Measurements from ENCODE around the gene KCTD7. TPM values are rescaled to one million over a fixed set of nuclear protein-coding genes. Genes with fewer than 3 reads are reported as not detected.
"Not testable (repeated sequence)": the region's sequence is repeated elsewhere in the genome, so short reads cannot be mapped to it uniquely, and the experiment has no call there.

Gene KCTD7
- polyA plus RNA-seq (ENCODE audit: insufficient read length in 4 of 4) = 10 to 100 TPM; 20.6 to 27.8 (median 26.0) TPM

DNA sequence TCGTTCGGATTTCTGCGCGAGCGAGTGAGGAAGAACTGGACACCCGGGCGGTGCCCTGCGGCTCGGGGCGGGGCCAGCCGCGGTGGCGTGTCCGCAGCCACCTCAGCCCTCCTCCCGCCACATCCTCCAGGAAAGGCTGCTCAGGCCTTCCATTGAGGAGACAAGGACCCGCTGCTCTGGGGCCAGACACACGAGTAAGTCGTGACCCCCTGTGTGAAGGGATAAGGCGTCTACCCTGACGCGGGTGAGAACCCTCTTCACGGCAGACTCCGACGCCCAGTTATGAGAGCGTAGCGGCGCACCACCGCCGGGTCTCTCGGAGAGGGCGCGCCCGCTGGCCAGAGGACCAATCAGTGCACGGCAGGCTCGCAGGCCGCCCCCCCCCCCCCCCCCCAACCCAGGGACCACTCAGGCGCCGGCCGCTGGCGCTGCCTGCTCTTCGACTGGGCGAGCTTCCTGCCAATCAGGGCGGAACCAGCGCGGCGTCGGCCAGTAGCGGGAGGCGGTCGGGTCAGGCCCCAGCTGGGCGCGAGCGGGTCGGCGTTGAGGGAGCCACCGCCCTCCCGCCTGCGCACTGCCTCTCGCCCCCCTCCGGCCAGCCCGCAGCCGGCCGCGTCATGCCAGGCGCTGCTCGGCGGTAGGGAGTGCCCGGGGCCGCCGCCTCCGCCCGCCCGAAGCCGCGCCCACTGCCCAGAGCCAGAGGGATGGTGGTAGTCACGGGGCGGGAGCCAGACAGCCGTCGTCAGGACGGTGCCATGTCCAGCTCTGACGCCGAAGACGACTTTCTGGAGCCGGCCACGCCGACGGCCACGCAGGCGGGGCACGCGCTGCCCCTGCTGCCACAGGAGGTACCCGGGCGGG is at the start of gene KCTD7:
Gene KCTD7, plus strand, starts transcription at position 521 of the 861 bp plus-strand sequence. Its CDS starts 184 bp downstream, at position 705.
- DNase-seq (ENCODE audit: low read depth in 4 of 4, low spot score in 3 of 4) = peak; percentile 86 to 93 (median 91)

DNA sequence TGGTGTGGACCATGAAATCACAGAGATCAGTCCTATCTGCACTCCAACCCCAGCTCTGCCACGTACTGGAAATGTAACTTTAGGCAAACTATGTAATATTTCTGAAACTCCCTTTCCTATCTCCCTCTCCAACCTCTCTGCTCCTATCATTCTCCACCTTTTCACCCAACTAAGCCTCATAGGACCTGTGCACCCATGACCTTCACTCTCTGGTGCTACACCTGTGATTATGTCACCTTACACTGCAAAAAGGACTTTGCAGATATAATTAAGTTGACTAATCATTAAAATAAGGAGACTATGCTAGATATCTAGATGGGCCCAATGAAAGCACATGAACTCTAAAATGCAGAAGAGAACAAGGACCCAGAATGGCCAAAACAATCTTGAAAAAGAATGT is 48.3 kb upstream of the KCTD7 start:
- DNase-seq (ENCODE audit: low read depth in 4 of 4, low spot score in 3 of 4) = not testable (repeated sequence)

DNA sequence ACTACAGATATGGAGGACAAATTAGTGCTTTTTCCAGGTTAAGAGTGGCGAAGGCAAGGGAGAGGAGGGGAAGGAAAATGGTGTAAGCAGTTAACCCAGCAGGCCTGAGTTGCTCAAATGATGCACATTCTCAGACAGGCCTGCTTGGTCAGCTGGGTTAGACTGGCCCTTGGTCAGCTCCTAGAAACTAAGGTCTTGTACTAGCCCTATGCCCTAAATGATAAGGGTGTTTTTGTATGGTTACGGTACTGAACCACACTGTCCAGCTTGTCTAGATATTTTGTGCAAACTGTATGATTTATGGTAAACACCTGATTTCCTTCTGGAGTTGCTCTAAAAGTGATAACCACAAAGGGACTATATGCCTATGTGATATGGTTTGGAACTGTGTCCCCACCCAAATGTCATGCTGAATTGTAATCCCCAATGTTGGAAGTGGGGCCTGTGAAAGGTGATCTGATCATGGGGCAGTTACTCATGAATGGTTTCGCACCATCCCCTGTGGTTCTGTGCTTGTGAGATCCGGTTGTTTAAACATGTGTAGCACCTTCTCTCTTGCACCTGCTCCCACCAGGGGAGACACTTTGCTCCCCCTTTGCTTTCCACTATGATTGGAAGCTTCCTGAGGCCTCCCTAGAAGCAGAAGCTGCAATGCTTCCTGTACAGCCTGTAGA is 45.7 kb upstream of the KCTD7 start:
- DNase-seq (ENCODE audit: low read depth in 4 of 4, low spot score in 3 of 4) = not testable (repeated sequence)

DNA sequence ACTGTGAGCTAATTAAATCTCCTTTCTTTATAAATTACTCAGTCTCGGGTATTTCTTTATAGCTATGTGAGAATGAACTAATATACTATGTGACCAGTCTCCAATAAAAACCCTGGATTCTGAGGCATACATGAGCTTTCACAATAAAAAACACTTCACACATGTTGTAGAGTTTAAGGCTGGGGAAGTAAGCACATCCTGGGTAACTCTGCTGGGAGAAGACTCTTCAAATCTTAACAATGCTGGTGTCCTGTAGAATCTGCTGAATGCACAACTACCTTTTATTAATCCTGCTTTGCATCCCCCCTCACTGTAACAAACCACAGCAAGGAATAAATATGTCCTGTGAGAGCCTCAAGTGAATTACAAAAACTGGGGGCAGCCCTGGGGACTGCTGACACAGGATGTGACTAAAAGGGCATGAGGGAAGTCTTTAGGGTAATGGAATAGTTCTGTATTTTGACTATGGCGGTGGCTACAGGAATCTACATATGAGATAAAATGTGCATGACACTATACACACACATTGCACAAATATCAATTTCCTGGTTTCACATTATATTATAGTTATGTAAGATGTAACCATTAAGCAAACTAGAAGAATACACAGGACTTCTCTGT is 45.1 kb upstream of the KCTD7 start:
- DNase-seq (ENCODE audit: low read depth in 4 of 4, low spot score in 3 of 4) = no peak

DNA sequence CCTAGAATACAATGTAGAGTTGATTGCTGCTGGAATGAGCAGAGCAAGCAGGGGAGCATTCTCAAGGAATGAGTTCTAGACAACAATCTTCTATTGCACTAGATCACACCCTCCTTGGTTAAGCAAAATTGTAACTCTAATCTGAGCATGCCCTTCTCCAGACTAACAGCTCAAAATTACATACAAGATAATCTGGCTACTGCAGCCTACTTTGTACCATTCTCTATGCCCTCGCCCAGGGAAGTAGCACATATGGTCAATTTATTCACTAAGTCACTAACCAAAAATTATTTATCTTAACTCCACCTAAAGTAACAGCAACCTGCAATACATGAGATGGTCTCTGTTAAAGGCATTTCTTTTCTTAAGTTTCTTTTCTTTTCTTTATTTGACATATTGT is 42.5 kb upstream of the KCTD7 start:
- no peak for DNase-seq (ENCODE audit: low read depth in 4 of 4, low spot score in 3 of 4)

DNA sequence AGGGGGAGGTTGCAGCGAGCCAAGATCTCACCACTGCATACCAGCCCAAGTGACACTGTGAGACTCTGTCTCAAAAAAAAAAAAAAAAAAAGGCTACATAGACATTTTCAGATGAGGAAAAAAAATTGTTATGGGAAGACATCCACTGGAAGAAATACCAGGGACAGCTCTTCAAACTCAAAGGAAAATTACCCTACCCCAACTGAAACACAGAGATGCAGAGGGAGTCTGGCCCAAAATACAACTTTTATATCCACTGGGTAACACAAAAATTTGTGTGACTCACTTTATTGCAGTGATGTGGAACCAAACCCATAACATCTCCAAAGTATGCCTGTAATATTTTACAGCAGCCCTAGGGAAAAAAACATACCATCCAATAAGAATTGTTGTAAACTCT is 40.5 kb upstream of the KCTD7 start:
- not testable (repeated sequence) for DNase-seq (ENCODE audit: low read depth in 4 of 4, low spot score in 3 of 4)

DNA sequence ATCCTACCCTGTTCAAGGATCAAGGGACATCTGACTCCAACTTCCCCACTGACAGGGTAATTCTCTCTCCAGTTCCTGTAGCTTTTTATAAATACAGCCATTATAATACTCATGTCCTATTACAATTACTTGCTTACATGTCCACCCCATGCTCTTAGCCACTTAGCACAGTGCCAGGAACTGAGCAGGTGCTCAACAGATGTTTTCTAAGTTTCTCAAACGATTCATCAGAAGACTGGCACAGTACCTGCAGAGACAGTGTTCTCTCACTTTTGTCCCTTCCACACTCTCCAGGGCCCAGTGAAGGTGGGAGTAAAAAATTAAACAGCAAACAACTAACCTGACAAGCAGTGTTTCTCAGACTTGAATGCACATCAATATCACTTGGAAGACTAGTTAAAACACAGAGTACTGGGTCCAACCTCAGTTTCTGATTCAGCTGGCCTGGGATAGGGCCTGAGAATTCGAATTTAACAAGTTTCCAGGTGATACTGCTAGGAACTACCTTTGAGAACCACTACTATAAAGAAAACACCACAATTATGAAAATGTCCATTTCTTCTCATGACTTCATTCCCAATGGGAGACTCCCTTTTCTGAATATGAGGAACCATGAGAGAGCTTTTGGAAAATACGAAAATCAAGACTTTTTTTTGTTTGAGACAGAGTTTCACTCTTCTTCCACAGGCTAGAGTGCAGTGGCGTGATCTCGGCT is 39.7 kb upstream of the KCTD7 start:
- DNase-seq (ENCODE audit: low read depth in 4 of 4, low spot score in 3 of 4) = not testable (repeated sequence)

DNA sequence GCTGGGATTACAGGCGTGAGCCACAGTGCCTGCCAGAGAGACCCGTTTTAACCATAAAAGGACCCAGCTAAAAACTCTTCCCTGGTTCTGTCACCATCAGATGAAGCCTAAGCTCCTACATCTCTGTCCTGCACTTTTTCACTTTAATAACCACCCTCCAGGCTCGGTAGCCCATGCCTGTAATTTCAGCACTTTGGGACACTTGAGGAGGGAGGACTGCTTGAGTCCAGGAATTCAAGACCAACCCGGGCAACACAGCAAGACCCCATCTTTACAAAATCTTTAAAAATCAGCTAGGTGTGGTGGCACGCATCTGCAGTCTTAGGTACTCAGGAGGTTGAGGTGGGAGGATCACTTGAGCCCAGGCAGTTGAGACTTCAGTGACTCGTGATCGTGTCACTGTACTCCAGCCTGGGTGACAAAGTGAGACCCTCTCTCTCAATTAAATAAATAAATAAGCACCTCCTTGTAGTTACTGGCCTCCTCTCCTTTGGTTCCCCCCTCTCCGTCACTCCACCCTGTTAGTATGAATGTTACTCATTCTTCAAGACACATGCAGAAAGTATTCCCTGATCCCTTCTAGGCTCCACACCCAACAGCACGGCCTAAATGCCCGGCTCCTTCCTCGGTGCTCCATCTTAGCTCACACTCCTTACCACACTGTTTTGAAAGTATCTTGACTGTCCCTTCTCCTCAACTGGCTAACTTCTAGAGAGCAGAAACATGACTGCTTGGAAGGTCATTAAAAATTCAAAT is 38.2 kb upstream of the KCTD7 start:
- DNase-seq (ENCODE audit: low read depth in 4 of 4, low spot score in 3 of 4) = not testable (repeated sequence)

DNA sequence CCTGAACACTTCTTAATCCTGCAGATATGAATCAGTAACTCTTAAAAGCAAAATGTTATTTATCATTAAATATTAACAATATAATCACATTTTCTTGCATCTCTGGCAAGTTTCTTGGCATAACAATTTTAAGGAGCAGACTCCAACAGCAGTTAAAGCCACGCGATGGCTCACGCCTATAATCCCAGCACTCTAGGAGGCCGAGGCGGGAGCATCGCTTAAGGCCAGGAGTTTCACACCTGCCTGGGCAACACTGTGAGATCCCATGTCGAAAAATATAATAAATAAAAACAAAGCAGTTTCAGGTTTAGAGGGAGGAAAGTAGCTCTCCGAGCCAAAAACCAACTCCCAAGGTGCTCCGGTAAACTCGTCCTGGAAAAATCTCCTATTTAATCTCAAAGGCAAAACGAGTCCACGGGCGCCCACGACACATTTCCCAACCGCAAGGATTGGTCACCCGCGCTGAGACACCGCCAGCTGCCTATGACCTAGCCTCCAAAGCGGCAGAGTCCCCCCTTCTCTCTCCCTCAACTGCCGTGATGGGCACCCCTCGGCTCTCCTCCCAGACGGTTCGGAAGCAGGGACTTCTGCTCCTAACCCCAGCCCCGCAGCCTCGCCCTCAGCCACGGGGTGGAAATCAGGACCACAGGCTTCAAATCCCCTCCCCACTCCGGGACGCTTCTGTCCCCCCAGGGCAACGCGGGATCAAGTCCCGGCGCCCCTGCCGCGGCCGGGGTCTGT is 37.5 kb upstream of the KCTD7 start:
- peak in 1 of 4 donors; percentile 0 for DNase-seq (ENCODE audit: low read depth in 4 of 4, low spot score in 3 of 4)

DNA sequence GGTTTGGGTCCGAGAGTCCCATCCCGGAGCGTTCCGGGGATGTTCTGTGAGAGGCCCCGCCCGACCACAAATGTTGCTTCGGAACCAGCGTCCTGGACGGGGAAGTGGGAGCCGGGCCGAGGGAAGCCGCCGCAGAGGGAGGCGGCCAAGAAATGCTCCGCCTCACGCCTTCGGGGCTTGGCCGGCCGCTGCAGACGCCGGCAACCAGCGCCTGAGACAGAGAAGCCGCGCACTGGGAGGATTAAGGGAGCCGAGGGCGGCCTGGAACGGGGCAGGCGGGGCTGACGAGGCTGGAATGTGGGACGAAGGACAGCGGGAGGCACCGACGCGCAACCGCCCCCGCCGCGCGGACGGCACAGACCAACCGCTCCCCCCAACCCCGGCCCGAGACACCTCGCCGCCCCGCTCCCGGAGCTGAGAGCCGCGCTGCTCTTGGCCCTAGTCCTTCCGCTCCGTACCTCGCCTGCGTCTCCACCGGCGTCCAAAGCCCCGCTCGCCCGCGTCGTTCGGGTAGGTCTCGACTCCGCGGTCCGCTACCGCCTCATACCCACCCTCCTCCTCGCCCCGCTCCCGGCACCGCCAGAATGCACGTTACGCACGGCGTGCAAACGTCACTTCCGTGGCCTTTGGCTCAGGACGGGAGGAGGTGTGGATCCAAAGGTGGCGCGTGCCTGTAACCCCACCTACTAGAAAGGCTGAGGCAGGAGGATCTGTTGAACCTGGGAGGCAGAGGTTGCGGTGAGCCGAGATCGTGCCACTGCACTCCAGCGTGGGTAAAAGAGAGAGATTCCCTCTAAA is 36.7 kb upstream of the KCTD7 start:
- peak; percentile 79 to 85 (median 83) for DNase-seq (ENCODE audit: low read depth in 4 of 4, low spot score in 3 of 4)

DNA sequence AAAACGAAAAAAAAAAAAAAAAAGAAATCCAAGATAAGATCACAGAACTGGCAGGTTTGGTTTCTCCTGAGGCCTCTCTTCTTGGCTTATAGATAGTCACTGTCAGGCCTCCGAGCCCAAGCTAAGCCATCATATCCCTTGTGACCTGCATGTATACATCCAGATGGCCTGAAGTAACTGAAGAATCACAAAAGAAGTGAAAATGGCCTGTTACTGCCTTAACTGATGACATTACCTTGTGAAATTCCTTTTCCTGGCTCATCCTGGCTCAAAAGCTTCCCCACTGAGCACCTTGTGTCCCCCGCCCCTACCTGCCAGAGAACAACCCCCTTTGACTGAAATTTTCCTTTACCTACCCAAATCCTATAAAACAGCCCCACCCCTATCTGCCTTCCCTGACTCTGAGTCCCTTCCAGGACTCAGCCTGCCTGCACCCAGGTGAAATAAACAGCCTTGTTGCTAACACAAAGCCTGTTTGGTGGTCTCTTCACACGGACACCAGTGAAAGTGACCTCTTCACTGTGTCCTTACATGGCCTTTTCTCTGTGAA is 36.0 kb upstream of the KCTD7 start:
- not testable (repeated sequence) for DNase-seq (ENCODE audit: low read depth in 4 of 4, low spot score in 3 of 4)

DNA sequence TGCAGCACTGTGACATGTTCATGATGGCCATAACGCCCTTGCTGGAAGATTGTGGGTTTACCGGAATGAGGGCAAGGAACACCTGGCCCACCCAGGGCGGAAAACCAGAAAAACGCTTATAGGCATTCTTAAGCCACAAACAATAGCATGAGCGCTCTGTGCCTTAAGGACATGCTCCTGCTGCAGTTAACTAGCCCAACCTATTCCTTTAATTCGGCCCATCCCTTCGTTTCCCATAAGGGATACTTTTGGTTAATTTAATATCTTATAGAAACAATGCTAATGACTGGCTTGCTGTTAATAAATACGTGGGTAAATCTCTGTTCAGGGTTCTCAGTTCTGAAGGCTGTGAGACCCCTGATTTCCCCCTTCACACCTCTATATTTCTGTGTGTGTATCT is 34.6 kb upstream of the KCTD7 start:
- not testable (repeated sequence) for DNase-seq (ENCODE audit: low read depth in 4 of 4, low spot score in 3 of 4)

DNA sequence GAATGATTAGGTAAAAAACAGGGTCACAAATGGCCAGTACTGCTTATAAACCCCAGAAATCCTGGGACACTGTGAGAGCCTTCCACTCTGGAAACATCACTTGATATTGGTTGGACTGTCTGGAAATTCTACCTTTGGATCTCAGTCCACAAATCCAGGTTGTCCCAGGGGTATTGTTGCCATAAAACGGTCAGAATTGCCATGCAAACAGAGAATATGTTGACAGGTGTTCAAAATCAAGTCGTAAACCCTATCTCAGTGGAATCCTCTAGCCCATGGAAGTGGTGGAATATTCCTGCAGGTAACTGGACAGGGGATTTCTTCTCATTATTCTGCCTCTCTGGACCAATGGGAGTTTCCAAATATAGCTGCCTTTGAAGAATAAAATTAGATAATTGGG is 31.2 kb upstream of the KCTD7 start:
- no peak for DNase-seq (ENCODE audit: low read depth in 4 of 4, low spot score in 3 of 4)

DNA sequence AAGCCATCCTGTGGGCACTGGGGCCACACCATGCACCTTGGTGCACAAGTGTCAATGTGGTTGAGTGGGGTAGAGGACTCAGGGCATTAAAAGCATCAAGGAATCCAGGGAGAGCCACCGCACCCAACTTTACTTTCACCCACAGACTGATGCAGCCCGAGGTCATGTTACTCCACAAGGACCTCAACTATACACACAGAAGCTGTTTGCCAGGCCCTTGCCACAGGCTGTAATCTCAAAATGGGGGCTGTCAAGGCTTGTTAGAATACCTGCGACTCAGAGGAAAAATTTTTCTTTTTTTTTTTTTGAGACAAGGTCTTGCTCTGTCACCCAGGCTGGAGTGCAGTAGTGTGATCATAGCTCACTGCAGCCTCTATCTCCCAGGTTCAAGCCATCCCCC is 26.5 kb upstream of the KCTD7 start:
- no peak for DNase-seq (ENCODE audit: low read depth in 4 of 4, low spot score in 3 of 4)

DNA sequence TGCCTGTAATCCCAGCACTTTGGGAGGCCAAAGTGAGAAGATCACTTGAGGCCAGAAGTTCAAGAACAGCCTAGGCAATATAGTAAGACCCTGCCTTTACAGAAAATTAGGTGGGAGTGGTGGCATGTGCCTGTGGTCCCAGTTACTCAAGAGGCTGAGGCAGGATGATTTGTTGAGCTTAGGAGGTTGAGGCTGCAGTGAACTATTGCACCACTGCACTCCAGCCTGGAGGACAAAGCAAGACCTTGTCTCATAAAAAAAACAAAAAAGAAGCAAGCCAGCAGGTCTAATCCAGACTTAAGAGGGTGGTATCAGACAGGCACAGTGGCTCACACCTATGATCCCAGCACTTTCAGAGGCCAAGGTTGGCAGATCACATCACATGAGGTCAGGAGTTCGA is 24.5 kb upstream of the KCTD7 start:
- no peak for DNase-seq (ENCODE audit: low read depth in 4 of 4, low spot score in 3 of 4)

DNA sequence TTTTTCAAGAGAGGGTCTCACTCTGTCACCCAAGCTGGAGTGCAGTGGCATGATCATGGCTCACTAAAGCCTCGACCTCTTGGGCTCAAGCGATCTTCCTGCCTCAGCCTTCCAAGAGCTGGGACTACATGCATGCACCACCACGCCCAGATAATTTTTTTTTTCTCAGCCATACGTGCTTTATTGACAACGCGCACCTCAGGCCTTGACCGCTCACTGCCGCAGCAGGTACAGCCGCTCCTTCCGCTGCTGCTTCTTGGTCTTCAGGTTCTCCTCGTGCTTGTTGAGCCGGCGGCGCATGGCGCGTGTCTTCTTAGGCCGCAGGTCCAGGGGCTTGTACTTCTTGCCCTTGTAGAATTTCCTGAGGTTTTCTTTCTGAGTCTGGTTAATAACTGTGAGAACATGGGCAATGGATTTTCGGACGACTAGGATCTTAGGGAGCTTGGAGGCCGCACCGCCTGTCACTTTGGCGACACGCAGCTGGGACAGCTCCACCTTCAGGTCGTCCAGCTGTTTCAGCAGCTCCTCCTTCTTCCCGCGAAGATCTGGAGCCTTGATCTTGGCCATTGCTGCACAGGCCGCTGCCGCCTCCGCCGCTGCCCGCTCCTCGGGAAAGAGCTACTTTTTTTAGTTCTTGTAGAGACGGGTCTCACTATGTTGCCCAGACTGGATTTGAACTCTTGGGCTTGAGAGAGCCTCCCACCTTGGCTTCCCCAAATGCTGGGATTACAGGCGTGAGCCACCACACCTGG is 22.0 kb upstream of the KCTD7 start:
- not testable (repeated sequence) for DNase-seq (ENCODE audit: low read depth in 4 of 4, low spot score in 3 of 4)

DNA sequence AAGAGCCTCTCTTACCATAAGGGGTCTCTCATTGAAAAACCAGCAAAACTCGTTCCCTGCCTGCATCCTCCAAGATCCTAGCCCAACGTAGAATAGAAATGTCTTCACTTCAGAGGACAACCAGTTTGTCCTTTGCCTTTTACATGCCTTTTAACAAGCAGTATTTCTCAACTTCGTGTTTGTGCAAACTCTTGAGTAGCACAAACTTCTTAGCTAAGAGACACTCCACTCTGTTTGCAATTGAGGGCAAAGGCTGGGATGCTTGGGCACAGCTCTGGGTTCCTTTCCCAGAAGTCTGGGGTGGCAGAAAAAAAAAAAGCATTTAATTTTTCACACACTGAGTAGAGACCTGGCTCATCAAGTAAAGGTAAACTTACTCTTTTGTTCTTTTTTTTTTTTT is 19.5 kb upstream of the KCTD7 start:
- no peak for DNase-seq (ENCODE audit: low read depth in 4 of 4, low spot score in 3 of 4)

All from left renal pelvis (tissue), 4 donors.